Endothelial cell of umbilical vein (primary cell): ENCODE results near the gene ZNF697.
"Not testable (repeated sequence)": the region's sequence is repeated elsewhere in the genome, so short reads cannot be mapped to it uniquely, and the experiment has no call there.

Experiments used
- EZH2 ChIP-seq: IDR thresholded peaks from 2 replicates; pipeline ENCODE4 v1.6.1; 2012; ENCODE audit warnings: borderline replicate concordance, low read depth, mild to moderate bottlenecking, moderate library complexity, low read length, inconsistent platforms; ENCODE audit not compliant: severe bottlenecking
- GATA2 ChIP-seq: IDR thresholded peaks from 2 replicates; pipeline ENCODE4 v1.7.0; 2011; ENCODE audit warnings: low read depth, mild to moderate bottlenecking, moderate library complexity, mixed read lengths, low read length; ENCODE audit not compliant: insufficient read length, insufficient read depth
- JUN ChIP-seq: IDR thresholded peaks from 2 replicates; pipeline ENCODE4 v1.6.1; 2011; ENCODE audit warnings: borderline replicate concordance, low read depth; ENCODE audit not compliant: insufficient read length, insufficient read depth
- MYC ChIP-seq: IDR thresholded peaks from one replicate; pipeline ENCODE4 v1.6.1; 2011; ENCODE audit warnings: mild to moderate bottlenecking, low read depth, low read length
- POLR2A ChIP-seq: IDR thresholded peaks from 2 replicates; pipeline ENCODE4 v1.6.1; 2012; ENCODE audit warnings: low read depth, mild to moderate bottlenecking, control low read depth, low read length
- POLR2AphosphoS5 ChIP-seq: IDR thresholded peaks from 2 replicates; pipeline ENCODE4 v1.6.1; 2012; ENCODE audit warnings: low read depth, mild to moderate bottlenecking, control low read depth, low read length, moderate library complexity; ENCODE audit not compliant: insufficient read depth
- TF ChIP-seq, protein P1 (sequence below), 2 donors: IDR thresholded peaks; 1 replicate in 1 of 2; 2 replicates in 1 of 2; pipeline ENCODE4 v1.5.1; 2011; ENCODE audit warnings: low read length in 2 of 2, mild to moderate bottlenecking in 2 of 2, moderate library complexity in 2 of 2, control low read depth in 1 of 2, inconsistent platforms in 1 of 2, low read depth in 1 of 2; ENCODE audit not compliant: insufficient read depth in 1 of 2; ENCODE audit errors: extremely low read depth in 1 of 2
- TF ChIP-seq, protein P2 (sequence below): IDR thresholded peaks from 2 replicates; pipeline ENCODE4 v1.6.1; 2011; ENCODE audit not compliant: insufficient read depth, insufficient read length

DNA sequence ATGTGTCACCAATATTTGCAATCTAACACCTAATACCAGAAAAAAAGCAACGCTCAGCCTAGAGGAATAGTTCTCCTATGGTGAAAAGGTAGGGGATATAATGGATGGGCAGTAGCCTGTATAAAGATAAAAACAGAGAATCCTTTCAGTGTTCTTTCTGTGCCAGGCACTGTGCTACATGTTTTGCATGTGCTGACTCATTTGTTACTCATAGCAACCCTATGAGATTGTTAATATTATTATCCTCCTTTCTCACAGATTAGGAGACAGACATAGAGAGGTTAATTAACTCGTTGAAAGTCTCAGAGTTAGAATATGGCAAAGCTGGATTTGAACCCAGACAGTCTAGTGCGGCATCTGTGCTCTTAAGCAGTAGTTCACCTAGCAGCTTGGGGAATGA is 45.3 kb downstream of the ZNF697 start:
- TF ChIP-seq, protein P1, sequence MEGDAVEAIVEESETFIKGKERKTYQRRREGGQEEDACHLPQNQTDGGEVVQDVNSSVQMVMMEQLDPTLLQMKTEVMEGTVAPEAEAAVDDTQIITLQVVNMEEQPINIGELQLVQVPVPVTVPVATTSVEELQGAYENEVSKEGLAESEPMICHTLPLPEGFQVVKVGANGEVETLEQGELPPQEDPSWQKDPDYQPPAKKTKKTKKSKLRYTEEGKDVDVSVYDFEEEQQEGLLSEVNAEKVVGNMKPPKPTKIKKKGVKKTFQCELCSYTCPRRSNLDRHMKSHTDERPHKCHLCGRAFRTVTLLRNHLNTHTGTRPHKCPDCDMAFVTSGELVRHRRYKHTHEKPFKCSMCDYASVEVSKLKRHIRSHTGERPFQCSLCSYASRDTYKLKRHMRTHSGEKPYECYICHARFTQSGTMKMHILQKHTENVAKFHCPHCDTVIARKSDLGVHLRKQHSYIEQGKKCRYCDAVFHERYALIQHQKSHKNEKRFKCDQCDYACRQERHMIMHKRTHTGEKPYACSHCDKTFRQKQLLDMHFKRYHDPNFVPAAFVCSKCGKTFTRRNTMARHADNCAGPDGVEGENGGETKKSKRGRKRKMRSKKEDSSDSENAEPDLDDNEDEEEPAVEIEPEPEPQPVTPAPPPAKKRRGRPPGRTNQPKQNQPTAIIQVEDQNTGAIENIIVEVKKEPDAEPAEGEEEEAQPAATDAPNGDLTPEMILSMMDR (IDR thresholded peaks at IDR 0.05; ENCODE audit: extremely low read depth in 1 of 2, insufficient read depth in 1 of 2, low read depth in 1 of 2, low read length in 2 of 2) = not testable (repeated sequence)
- not testable (repeated sequence) for TF ChIP-seq POLR2A, EZH2, JUN, POLR2AphosphoS5, MYC, GATA2
- TF ChIP-seq, protein P2, sequence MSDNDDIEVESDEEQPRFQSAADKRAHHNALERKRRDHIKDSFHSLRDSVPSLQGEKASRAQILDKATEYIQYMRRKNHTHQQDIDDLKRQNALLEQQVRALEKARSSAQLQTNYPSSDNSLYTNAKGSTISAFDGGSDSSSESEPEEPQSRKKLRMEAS = not testable (repeated sequence)
